DND-41 (cell line): ENCODE results near the gene OR9I1.

ENCODE experiments used
- ATAC-seq: fragments of 200-7000 bp; cut with Tn5 transposase; 3 replicates; pipeline ENCODE4 v1.9.1; 2021; ENCODE audit warnings: low read depth; ENCODE audit not compliant: insufficient read depth
- DNase-seq: peaks from one replicate; pipeline ENCODE4 v3.0.0-alpha.2; 2020
- H2AFZ ChIP-seq: 2 replicates; pipeline ENCODE4 v1.6.0; 2012; ENCODE audit warnings: low read depth, low read length
- H3K27ac ChIP-seq: 2 replicates; pipeline ENCODE4 v1.5.1; 2012; ENCODE audit warnings: low read length, inconsistent platforms
- H3K27me3 ChIP-seq: fragments of 200-600 bp; sonication (generic); 2 replicates; pipeline ENCODE4 v1.6.0; 2012; ENCODE audit warnings: low read length, mild to moderate bottlenecking, inconsistent platforms; ENCODE audit not compliant: insufficient read depth, poor library complexity
- H3K36me3 ChIP-seq: 2 replicates; pipeline ENCODE4 v1.5.1; 2012; ENCODE audit warnings: low read length, inconsistent platforms; ENCODE audit not compliant: insufficient read depth
- H3K4me1 ChIP-seq: 2 replicates; pipeline ENCODE4 v1.5.1; 2012; ENCODE audit warnings: mild to moderate bottlenecking, low read length; ENCODE audit not compliant: insufficient read depth
- H3K4me2 ChIP-seq: 2 replicates; pipeline ENCODE4 v1.6.0; 2012; ENCODE audit warnings: mild to moderate bottlenecking, moderate library complexity, low read length, inconsistent platforms; ENCODE audit not compliant: insufficient read depth
- H3K4me3 ChIP-seq, 2 experiments: fragments of 200-600 bp in 1 of 2; shearing (Covaris generic) in 1 of 2; 2 replicates each; pipeline ENCODE4 v1.5.1; 2012 to 2016; ENCODE audit warnings: inconsistent platforms in 2 of 2, low read length in 2 of 2, mild to moderate bottlenecking in 2 of 2, low read depth in 1 of 2, moderate library complexity in 1 of 2
- H3K79me2 ChIP-seq: 2 replicates; pipeline ENCODE4 v1.6.0; 2012; ENCODE audit warnings: low read length, inconsistent platforms; ENCODE audit not compliant: insufficient read depth
- H3K9ac ChIP-seq: 2 replicates; pipeline ENCODE4 v1.6.0; 2012; ENCODE audit warnings: low read depth, mild to moderate bottlenecking, inconsistent platforms, low read length, moderate library complexity
- H3K9me3 ChIP-seq: 2 replicates; pipeline ENCODE4 v1.5.1; 2012; ENCODE audit warnings: low read length, moderate library complexity, mild to moderate bottlenecking, inconsistent platforms; ENCODE audit not compliant: insufficient read depth, severe bottlenecking
- H4K20me1 ChIP-seq: 2 replicates; pipeline ENCODE4 v1.6.0; 2012; ENCODE audit warnings: low read length; ENCODE audit not compliant: insufficient read depth
- EZH2 ChIP-seq: IDR thresholded peaks from 3 replicates; pipeline ENCODE4 v1.6.1; 2012; ENCODE audit warnings: borderline replicate concordance, low read depth, mild to moderate bottlenecking, moderate library complexity, low read length, inconsistent platforms; ENCODE audit not compliant: severe bottlenecking
- TF ChIP-seq, protein P1 (sequence below): IDR thresholded peaks from 2 replicates; pipeline ENCODE4 v1.5.1; 2012; ENCODE audit warnings: borderline replicate concordance, low read length, moderate library complexity, mild to moderate bottlenecking; ENCODE audit not compliant: poor library complexity, severe bottlenecking; ENCODE audit errors: extremely low read depth

Gene OR9I1

DNA sequence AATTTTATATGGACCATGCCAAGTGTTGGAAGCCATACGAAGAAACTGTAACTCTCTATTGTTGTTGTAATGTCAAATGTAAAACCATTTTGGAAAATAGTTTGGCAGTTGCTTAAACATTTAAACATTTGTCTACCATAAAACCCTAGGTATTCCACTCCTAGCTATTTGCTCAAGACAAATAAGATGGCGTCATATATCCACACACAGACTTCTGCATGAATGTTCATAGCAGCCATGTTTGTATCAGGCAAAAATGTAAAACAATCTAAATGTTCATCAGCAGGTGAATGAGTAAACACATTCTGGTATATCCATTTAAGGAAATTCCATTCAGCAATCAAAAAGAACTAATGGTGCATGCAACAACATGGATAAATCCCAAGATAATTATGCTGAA lies 27.9 kb downstream of the OR9I1 start:
- Histone ChIP-seq H2AFZ (no peak overlapping the region), H3K4me1 (no peaks in the 10 kb centered on the region), H3K36me3 (no peaks in the 10 kb centered on the region), H4K20me1 (no peaks in the 10 kb centered on the region), H3K9ac (no peak overlapping the region), H3K4me2 (no peak overlapping the region), H3K79me2 (no peaks in the 10 kb centered on the region), H3K9me3 (no peaks in the 10 kb centered on the region), H3K27ac (no peak overlapping the region), H3K4me3 (no peak overlapping the region), H3K27me3 (no peaks in the 10 kb centered on the region)
- no peak for ATAC-seq
- TF ChIP-seq EZH2 = no peak
- TF ChIP-seq, protein P1, sequence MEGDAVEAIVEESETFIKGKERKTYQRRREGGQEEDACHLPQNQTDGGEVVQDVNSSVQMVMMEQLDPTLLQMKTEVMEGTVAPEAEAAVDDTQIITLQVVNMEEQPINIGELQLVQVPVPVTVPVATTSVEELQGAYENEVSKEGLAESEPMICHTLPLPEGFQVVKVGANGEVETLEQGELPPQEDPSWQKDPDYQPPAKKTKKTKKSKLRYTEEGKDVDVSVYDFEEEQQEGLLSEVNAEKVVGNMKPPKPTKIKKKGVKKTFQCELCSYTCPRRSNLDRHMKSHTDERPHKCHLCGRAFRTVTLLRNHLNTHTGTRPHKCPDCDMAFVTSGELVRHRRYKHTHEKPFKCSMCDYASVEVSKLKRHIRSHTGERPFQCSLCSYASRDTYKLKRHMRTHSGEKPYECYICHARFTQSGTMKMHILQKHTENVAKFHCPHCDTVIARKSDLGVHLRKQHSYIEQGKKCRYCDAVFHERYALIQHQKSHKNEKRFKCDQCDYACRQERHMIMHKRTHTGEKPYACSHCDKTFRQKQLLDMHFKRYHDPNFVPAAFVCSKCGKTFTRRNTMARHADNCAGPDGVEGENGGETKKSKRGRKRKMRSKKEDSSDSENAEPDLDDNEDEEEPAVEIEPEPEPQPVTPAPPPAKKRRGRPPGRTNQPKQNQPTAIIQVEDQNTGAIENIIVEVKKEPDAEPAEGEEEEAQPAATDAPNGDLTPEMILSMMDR = no peak
- no peak for DNase-seq

DNA sequence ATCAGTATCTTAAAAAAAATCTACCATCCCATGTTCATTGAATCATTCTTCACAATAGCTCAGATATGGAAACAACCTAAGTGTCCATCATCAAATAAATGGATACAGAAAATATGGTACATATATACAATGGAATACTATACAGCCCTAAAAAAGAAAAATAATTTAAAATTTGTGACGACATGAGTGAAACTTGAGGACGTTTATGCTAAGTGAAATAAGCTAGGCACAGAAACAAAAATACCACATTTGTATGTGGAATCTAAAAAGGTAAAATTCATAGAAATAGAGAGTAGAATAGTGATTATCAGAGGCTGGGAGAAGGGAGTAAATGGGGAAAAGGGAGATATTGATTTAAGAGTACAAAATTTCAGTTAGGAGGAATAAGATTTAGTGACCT lies 38.8 kb downstream of the OR9I1 start:
- Histone ChIP-seq H3K9me3 (no peaks in the 10 kb centered on the region), H3K9ac (no peak overlapping the region), H3K4me2 (no peak overlapping the region), H3K79me2 (no peaks in the 10 kb centered on the region), H3K4me1 (no peaks in the 10 kb centered on the region), H3K27ac (no peak overlapping the region), H3K4me3 (no peak overlapping the region), H2AFZ (no peak overlapping the region), H4K20me1 (no peaks in the 10 kb centered on the region), H3K36me3 (no peaks in the 10 kb centered on the region), H3K27me3 (no peaks in the 10 kb centered on the region)
- DNase-seq (no peak), ATAC-seq (no peak)
- TF ChIP-seq, protein P1 = no peak
- no peak for TF ChIP-seq EZH2

DNA sequence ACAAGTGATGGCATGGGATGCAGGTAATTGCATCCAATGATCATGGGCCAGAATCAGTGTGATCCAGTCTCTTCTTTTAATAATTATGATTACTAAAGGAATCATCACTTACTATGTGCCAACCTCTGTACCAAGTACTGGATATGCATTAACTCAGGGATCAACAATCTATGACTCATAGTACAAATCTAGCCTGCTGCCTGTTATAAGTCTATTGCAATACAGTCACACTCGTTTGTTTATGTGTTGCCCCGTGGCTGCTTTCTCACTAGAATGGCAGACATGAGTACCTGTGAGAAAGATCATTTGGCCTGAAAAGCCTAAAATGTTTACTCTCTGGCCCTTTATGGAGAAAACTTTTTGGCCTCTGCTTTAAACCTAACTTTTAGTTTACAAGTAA lies 49.5 kb downstream of the OR9I1 start:
- H3K9ac ChIP-seq = no peak overlapping the region
- no peak for DNase-seq

More for the DNA sequence above, 49.5 kb downstream of the OR9I1 start:
- no peak overlapping the region for H3K4me2 ChIP-seq
- H3K79me2 ChIP-seq = no peaks in the 10 kb centered on the region
- H3K36me3 ChIP-seq = no peaks in the 10 kb centered on the region
- H3K4me1 ChIP-seq = no peaks in the 10 kb centered on the region
- no peak overlapping the region for H2AFZ ChIP-seq
- H3K27me3 ChIP-seq = no peaks in the 10 kb centered on the region
- H3K9me3 ChIP-seq = no peaks in the 10 kb centered on the region
- ATAC-seq = no peak
- no peak overlapping the region for H3K27ac ChIP-seq
- H3K4me3 ChIP-seq = no peak overlapping the region
- no peak for TF ChIP-seq EZH2
- TF ChIP-seq, protein P1 = no peak
- H4K20me1 ChIP-seq = no peaks in the 10 kb centered on the region
